ENCODE results near the gene FHOD3.

DNA sequence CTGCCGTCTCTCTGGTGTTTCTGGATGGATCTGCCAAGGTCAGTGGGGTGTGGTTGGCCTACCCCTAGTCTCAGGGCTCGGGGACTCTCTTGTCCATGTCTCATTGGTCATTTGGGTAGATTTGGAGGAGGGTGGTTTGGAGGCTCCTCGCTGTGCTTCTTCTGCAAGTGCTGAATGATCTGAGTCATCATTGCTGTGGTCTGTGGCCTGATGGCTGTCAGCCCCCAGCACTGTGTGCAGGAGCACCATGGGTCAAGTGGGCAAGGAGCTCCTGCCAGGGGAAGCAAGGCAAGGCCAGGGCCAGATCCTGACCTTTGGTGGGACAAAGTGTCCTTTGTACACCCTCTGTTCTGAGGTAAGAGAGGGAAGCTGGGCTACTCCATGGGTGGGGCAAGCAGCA lies 221.8 kb downstream of the FHOD3 start:
- TF ChIP-seq, protein P1, sequence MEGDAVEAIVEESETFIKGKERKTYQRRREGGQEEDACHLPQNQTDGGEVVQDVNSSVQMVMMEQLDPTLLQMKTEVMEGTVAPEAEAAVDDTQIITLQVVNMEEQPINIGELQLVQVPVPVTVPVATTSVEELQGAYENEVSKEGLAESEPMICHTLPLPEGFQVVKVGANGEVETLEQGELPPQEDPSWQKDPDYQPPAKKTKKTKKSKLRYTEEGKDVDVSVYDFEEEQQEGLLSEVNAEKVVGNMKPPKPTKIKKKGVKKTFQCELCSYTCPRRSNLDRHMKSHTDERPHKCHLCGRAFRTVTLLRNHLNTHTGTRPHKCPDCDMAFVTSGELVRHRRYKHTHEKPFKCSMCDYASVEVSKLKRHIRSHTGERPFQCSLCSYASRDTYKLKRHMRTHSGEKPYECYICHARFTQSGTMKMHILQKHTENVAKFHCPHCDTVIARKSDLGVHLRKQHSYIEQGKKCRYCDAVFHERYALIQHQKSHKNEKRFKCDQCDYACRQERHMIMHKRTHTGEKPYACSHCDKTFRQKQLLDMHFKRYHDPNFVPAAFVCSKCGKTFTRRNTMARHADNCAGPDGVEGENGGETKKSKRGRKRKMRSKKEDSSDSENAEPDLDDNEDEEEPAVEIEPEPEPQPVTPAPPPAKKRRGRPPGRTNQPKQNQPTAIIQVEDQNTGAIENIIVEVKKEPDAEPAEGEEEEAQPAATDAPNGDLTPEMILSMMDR (IDR thresholded peaks at IDR 0.05): no peak
- TF ChIP-seq POLR2A (IDR thresholded peaks at IDR 0.05): no peak
